ENCODE data around the gene SLC25A22.

SLC25A22 gene

DNA sequence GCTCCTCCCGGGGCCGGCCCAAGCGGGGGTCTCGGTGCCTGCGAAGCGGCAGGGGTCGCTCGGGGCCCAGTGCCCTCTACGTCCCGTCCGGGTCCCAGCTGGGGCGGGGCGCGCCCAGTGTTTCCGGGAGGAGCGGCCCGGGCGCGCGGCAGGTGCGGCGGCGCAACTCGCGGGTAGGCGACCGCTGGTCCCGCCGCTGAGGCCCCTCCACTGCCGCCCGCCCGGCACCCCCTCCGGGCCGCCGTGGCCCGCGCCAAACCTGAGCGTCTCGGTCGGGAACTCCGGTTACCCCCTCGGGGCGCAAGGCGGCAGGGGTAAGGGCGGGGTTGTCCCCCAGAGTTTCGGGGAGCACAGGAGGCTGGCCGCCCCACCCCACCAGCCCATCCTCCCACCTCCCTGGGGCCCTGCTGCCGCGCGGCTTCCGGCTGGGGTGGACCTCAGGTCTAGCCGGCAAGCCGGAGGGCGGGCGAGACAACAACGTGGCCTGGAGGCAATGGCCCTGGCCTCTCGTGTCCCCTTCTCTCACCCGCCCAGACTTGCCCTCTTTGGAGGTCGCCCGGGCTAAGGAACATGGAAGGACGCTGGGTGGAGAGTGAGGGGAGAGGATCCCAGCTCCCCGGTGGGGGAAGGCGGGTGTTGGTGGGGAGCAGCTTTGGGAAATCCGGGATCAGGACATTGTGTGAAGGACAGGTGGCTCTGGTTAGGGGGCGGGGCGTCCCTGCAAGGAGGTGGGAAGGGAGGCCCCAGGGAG, 29.2 kb upstream of the SLC25A22 start:
- H4K20me1 ChIP-seq (ENCODE audit: insufficient read depth, low read length), result no peaks in the 10 kb centered on the region
- no peaks in the 10 kb centered on the region for H3K79me2 ChIP-seq (ENCODE audit: insufficient read depth, low read length)
- peak overlapping the region; percentile 52 for H3K4me3 ChIP-seq (ENCODE audit: low read depth, low read length, poor library complexity, severe bottlenecking)
- TF ChIP-seq, protein P1, sequence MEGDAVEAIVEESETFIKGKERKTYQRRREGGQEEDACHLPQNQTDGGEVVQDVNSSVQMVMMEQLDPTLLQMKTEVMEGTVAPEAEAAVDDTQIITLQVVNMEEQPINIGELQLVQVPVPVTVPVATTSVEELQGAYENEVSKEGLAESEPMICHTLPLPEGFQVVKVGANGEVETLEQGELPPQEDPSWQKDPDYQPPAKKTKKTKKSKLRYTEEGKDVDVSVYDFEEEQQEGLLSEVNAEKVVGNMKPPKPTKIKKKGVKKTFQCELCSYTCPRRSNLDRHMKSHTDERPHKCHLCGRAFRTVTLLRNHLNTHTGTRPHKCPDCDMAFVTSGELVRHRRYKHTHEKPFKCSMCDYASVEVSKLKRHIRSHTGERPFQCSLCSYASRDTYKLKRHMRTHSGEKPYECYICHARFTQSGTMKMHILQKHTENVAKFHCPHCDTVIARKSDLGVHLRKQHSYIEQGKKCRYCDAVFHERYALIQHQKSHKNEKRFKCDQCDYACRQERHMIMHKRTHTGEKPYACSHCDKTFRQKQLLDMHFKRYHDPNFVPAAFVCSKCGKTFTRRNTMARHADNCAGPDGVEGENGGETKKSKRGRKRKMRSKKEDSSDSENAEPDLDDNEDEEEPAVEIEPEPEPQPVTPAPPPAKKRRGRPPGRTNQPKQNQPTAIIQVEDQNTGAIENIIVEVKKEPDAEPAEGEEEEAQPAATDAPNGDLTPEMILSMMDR (IDR thresholded peaks at IDR 0.05; ENCODE audit: low read length), result no peak
- no peak for TF ChIP-seq EZH2 (IDR thresholded peaks at IDR 0.05; ENCODE audit: borderline replicate concordance, low read length)
- H3F3A ChIP-seq (ENCODE audit: insufficient read depth, low read length), result no peaks in the 10 kb centered on the region
- H3K4me1 ChIP-seq (ENCODE audit: insufficient read depth, low read length, severe bottlenecking), result peaks cover 31% of the 10 kb centered on the region
- peak overlapping the region; percentile 42; the same call in 1 of the 2 replicates for H3K9ac ChIP-seq (ENCODE audit: low read length)
- H3K36me3 ChIP-seq (ENCODE audit: insufficient read depth, low read length), result peaks cover 14% of the 10 kb centered on the region
- no peaks in the 10 kb centered on the region for H3K9me2 ChIP-seq (ENCODE audit: low read depth, low read length)
- H3K27me3 ChIP-seq (ENCODE audit: insufficient read depth, low read length), result peaks cover 22% of the 10 kb centered on the region
- no peaks in the 10 kb centered on the region for H3K9me3 ChIP-seq (ENCODE audit: low read length)
- peak overlapping the region; percentile 73 for H3K4me2 ChIP-seq (ENCODE audit: low read length)
- H2AFZ ChIP-seq (ENCODE audit: low read length), result no peak overlapping the region
- no peak overlapping the region for H3K27ac ChIP-seq (ENCODE audit: low read depth, low read length, poor library complexity, severe bottlenecking)

DNA sequence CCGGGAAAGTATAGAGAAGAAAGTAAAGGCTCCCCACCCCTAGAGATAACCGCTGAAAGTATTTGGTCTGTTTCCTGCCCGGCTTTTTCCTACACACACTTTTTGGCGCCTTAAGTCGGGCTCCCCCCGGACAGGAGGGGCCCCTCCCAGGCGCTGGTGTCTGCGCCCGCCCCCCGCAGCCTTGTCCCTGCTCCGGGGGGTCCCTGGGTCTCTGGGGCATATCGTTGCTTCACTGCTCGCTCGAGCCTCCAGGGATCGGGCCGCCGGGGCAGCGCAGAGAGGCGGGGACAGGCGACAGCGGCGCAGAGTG, 28.7 kb upstream of the SLC25A22 start:
- H3K27ac ChIP-seq (ENCODE audit: low read depth, low read length, poor library complexity, severe bottlenecking), result no peak overlapping the region

DNA sequence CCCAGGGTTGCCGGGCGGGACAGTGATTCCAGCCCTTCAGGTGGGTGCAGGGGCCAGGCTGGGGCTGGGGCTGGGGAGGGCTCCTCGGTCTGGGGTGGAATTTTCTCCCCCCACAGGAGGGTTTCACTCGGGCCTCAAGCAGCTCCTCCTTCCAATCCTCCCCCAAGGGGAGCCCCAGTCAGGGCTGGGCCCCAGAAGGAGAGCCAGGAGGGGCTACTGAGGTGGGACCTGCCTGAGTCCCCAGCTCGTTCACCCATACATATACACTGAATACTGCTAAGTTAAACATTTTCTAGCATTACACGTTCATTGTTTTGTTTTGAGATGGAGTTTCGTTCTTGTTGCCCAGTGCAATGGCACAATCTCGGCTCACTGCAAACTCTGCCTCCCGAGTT, 28.1 kb upstream of the SLC25A22 start:
- peaks cover 31% of the 10 kb centered on the region for H3K4me1 ChIP-seq (ENCODE audit: insufficient read depth, low read length, severe bottlenecking)
- no peak overlapping the region for H3K4me2 ChIP-seq (ENCODE audit: low read length)
- H3K9me3 ChIP-seq (ENCODE audit: low read length), result no peaks in the 10 kb centered on the region
- no peak overlapping the region for H3K9ac ChIP-seq (ENCODE audit: low read length)
- H3K4me3 ChIP-seq (ENCODE audit: low read depth, low read length, poor library complexity, severe bottlenecking), result no peak overlapping the region
- peaks cover 21% of the 10 kb centered on the region for H3K27me3 ChIP-seq (ENCODE audit: insufficient read depth, low read length)
- peaks cover 14% of the 10 kb centered on the region for H3K36me3 ChIP-seq (ENCODE audit: insufficient read depth, low read length)
- no peak overlapping the region for H3K27ac ChIP-seq (ENCODE audit: low read depth, low read length, poor library complexity, severe bottlenecking)
- H3F3A ChIP-seq (ENCODE audit: insufficient read depth, low read length), result no peaks in the 10 kb centered on the region
- H3K79me2 ChIP-seq (ENCODE audit: insufficient read depth, low read length), result no peaks in the 10 kb centered on the region
- H4K20me1 ChIP-seq (ENCODE audit: insufficient read depth, low read length), result no peaks in the 10 kb centered on the region
- TF ChIP-seq, protein P1 (IDR thresholded peaks at IDR 0.05; ENCODE audit: low read length), result no peak
- TF ChIP-seq EZH2 (IDR thresholded peaks at IDR 0.05; ENCODE audit: borderline replicate concordance, low read length), result no peak
- H3K9me2 ChIP-seq (ENCODE audit: low read depth, low read length), result no peaks in the 10 kb centered on the region
- H2AFZ ChIP-seq (ENCODE audit: low read length), result no peak overlapping the region

More for the DNA sequence above, 28.7 kb upstream of the SLC25A22 start:
- peak overlapping the region; percentile 73 for H3K4me2 ChIP-seq (ENCODE audit: low read length)
- H4K20me1 ChIP-seq (ENCODE audit: insufficient read depth, low read length), result no peaks in the 10 kb centered on the region
- peaks cover 31% of the 10 kb centered on the region for H3K4me1 ChIP-seq (ENCODE audit: insufficient read depth, low read length, severe bottlenecking)
- H3K9me3 ChIP-seq (ENCODE audit: low read length), result no peaks in the 10 kb centered on the region
- peak overlapping the region; percentile 52 for H3K4me3 ChIP-seq (ENCODE audit: low read depth, low read length, poor library complexity, severe bottlenecking)
- H3K79me2 ChIP-seq (ENCODE audit: insufficient read depth, low read length), result no peaks in the 10 kb centered on the region
- H3K9me2 ChIP-seq (ENCODE audit: low read depth, low read length), result no peaks in the 10 kb centered on the region
- no peaks in the 10 kb centered on the region for H3F3A ChIP-seq (ENCODE audit: insufficient read depth, low read length)
- H2AFZ ChIP-seq (ENCODE audit: low read length), result no peak overlapping the region
- H3K9ac ChIP-seq (ENCODE audit: low read length), result peak overlapping the region; percentile 42; the same call in 1 of the 2 replicates
- H3K36me3 ChIP-seq (ENCODE audit: insufficient read depth, low read length), result peaks cover 14% of the 10 kb centered on the region
- TF ChIP-seq EZH2 (IDR thresholded peaks at IDR 0.05; ENCODE audit: borderline replicate concordance, low read length), result no peak
- TF ChIP-seq, protein P1 (IDR thresholded peaks at IDR 0.05; ENCODE audit: low read length), result no peak
- peaks cover 22% of the 10 kb centered on the region for H3K27me3 ChIP-seq (ENCODE audit: insufficient read depth, low read length)
